Lower leg skin (tissue), 3 donors: Measurements from ENCODE around the gene SOX5.

ENCODE experiments used
- POLR2A ChIP-seq, 2 donors: fragments of 450-650 bp; IDR thresholded peaks; one replicate each; pipeline ENCODE4 v1.6.1; 2016 to 2017; ENCODE audit warnings: antibody characterized with exemption in 2 of 2, mild to moderate bottlenecking in 1 of 2, moderate library complexity in 1 of 2
- TF ChIP-seq, protein P1 (sequence below), 3 donors: fragments of 450-650 bp; IDR thresholded peaks; one replicate each; pipeline ENCODE4 v1.5.1; 2016; ENCODE audit warnings: antibody characterized with exemption in 3 of 3, mild to moderate bottlenecking in 3 of 3, moderate library complexity in 2 of 3

DNA sequence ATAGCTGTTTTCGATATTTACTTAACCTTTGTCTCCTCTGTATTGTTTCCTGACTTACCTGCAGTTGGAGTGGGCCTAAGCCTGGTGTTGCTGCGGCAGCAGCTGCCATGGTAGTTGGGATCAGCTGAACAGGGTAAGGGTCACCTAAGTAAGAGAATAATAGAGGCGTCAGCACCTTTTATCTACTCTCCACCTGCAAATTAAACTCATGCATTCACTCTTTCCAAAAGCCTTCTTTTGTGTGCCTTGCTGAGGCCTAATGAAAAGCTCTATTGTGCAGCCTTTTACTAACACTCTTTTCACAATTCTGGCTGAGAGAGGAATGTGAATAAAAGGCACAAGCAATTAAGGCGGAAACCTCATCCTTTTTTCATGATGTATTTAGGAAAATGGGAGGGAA, 308.7 kb downstream of the SOX5 start:
- TF ChIP-seq, protein P1, sequence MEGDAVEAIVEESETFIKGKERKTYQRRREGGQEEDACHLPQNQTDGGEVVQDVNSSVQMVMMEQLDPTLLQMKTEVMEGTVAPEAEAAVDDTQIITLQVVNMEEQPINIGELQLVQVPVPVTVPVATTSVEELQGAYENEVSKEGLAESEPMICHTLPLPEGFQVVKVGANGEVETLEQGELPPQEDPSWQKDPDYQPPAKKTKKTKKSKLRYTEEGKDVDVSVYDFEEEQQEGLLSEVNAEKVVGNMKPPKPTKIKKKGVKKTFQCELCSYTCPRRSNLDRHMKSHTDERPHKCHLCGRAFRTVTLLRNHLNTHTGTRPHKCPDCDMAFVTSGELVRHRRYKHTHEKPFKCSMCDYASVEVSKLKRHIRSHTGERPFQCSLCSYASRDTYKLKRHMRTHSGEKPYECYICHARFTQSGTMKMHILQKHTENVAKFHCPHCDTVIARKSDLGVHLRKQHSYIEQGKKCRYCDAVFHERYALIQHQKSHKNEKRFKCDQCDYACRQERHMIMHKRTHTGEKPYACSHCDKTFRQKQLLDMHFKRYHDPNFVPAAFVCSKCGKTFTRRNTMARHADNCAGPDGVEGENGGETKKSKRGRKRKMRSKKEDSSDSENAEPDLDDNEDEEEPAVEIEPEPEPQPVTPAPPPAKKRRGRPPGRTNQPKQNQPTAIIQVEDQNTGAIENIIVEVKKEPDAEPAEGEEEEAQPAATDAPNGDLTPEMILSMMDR (IDR thresholded peaks at IDR 0.05): no peak
- TF ChIP-seq POLR2A (IDR thresholded peaks at IDR 0.05): no peak
